ENCODE results near the gene TRMT61B.
A peak's percentile ranks its signal among the peaks of the same experiment; 100 is the strongest.

Gene TRMT61B

DNA sequence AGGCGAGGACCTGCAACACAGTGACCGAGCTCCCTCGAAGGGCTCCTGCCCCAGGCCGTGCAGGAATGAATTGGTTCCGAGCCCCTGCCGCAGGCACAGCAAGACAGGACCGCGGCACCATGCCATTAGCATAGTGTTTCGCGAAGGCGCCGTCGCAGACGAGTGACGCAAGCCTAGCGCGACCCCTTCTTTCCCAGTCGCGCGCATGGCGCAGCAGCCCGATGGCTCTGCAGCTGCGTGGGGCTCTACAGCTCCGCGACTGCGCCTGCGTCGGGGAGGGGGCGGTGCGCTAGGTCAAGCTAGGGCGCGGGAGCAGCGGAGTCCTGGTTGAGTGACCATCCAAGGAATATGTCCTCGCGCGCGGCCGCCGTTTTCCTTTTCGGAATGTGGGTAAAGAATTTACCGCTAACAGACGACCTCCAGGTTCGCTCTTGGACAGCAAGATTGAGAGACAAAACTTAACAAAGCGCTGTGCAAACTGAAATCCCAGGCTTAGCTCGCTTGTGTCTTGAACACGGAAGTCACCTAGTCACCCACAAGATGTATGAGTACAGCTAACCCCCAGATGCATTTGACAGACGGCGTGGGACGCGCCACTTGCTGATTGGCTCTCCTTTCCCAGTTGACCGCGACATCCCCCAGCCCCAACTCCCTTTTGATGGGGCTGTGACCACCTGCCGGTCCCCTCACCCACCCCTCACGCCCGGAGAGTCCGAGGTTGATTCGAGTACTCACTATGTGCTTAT is at the start of gene TRMT61B:
Gene TRMT61B, minus strand, starts transcription at position 164 of the 746 bp plus-strand sequence. Its CDS starts 32 bp downstream, at position 132.
- Mint-ChIP-seq H3K9me3 (no peaks in the 10 kb centered on the region), H3K4me1 (peaks cover 17% of the 10 kb centered on the region), H3K27me3 (no peaks in the 10 kb centered on the region), H3K36me3 (peaks cover 5% of the 10 kb centered on the region), H3K27ac (peak within 1 kb of the TSS; percentile 96), H3K4me3 (peak within 1 kb of the TSS; percentile 92)
- ATAC-seq (ENCODE audit: low read depth) (peak; percentile 91), DNase-seq (ENCODE audit: low spot score in 2 of 2) (peak; percentile 95 to 98)

DNA sequence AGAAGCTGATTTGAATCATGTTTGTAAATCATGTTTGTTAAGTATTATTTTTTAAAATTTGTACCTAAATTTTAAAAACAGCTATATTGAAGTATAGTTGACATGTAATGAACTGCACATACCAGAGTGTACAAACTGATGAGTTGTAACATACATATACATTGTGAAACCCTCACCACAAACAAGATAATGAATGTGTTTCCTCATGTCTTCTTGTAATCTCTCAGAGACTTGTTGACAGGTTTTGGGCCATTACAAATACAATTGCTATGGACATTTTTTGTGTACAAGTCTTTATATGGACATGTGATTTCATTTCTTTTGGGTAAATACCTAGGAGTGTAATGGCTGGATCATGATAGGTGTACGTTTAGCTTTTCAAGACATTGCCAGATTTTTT is 45.8 kb upstream of the TRMT61B start:
- no peak overlapping the region for H3K27ac Mint-ChIP-seq
- ATAC-seq (ENCODE audit: low read depth) (no peak), DNase-seq (ENCODE audit: low spot score in 2 of 2) (no peak)
- peaks cover 24% of the 10 kb centered on the region for H3K36me3 Mint-ChIP-seq
- H3K4me1 Mint-ChIP-seq: peaks cover 2% of the 10 kb centered on the region
- no peak overlapping the region for H3K4me3 Mint-ChIP-seq
- no peaks in the 10 kb centered on the region for H3K9me3 Mint-ChIP-seq
- H3K27me3 Mint-ChIP-seq: no peaks in the 10 kb centered on the region

DNA sequence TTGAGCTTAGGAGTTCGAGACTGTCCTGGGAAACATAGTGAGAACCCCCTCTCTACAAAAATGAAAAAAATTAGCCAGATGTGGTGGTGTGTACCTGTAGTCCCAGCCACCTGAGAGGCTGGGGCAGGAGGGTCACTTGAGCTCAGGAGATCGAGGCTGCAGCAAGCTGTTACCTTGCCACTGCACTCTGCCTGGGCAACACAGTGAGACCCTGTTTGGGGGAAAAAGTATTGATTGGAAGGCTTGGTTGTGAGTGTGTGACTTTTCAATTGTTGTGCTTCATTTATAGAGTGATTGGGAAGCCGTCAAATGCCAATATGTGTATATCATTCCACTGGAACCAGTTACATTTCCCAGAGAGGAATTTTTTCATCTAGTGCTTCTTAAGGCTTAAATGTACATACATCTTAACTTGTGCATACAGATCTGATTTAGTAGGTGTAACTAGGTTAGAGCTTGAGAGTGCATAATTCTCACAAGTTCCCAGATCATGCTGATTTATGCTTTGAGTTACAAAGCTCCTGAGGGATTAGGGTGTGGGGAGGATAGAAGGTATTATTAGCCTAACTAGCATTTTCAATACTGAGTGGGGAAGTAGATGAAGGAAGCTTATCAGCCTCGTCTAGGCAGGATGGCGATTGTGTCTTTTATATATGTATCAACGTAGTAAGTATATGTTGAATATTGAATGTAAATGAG is 39.7 kb upstream of the TRMT61B start:
- peaks cover 42% of the 10 kb centered on the region for H3K36me3 Mint-ChIP-seq
- peak overlapping the region; percentile 76 for H3K27ac Mint-ChIP-seq
- no peaks in the 10 kb centered on the region for H3K27me3 Mint-ChIP-seq
- peaks cover 10% of the 10 kb centered on the region for H3K4me1 Mint-ChIP-seq
- no peak overlapping the region for H3K4me3 Mint-ChIP-seq
- no peaks in the 10 kb centered on the region for H3K9me3 Mint-ChIP-seq
- DNase-seq (ENCODE audit: low spot score in 2 of 2) (no peak), ATAC-seq (ENCODE audit: low read depth) (no peak)

DNA sequence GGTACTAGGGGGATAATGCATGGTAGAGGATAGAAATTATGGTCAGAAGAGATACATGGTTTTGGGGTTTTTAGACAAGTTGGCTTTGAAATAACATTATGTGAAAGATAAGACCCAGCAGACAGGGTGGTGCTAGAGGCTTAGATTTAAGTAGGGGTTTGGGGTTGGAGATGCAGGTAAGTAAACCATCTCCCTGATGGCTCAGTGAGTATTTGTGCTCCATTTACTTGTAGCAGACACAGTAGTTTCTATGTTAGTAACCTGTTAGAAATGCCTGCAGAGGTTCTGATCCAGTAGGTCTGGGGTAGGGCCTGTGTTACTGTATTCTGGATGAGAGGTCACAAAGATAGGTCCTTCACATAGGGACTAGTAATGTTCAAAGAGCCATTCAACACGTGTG is 38.1 kb upstream of the TRMT61B start:
- ATAC-seq (ENCODE audit: low read depth) (no peak), DNase-seq (ENCODE audit: low spot score in 2 of 2) (no peak)
- H3K36me3 Mint-ChIP-seq: peaks cover 46% of the 10 kb centered on the region
- H3K4me3 Mint-ChIP-seq: no peak overlapping the region
- H3K4me1 Mint-ChIP-seq: peaks cover 11% of the 10 kb centered on the region
- no peaks in the 10 kb centered on the region for H3K9me3 Mint-ChIP-seq
- H3K27me3 Mint-ChIP-seq: no peaks in the 10 kb centered on the region
- H3K27ac Mint-ChIP-seq: peak overlapping the region; percentile 39

DNA sequence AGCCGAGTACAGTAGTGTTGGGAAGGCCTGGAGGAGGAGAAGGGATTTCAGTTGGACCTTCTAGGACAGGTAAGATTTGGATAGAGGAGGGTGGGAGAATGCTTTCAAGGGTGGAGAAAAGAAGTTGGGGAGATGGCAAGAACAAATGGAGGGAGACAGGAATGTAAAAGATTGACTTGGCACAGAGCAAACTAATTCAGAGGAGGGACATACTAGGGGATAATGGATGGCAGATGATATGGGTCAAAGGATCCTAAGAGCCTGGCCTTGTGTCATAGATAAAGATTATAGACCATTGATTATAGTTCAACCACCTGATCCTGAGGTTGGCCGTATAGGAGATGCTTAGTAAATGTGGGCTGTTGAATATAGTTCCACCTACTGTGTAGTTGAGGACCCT is 36.7 kb upstream of the TRMT61B start:
- Mint-ChIP-seq H3K36me3 (peaks cover 43% of the 10 kb centered on the region), H3K27me3 (no peaks in the 10 kb centered on the region), H3K27ac (no peak overlapping the region), H3K4me1 (peaks cover 11% of the 10 kb centered on the region), H3K9me3 (no peaks in the 10 kb centered on the region), H3K4me3 (no peak overlapping the region)
- ATAC-seq (ENCODE audit: low read depth): no peak
- DNase-seq (ENCODE audit: low spot score in 2 of 2): no peak

DNA sequence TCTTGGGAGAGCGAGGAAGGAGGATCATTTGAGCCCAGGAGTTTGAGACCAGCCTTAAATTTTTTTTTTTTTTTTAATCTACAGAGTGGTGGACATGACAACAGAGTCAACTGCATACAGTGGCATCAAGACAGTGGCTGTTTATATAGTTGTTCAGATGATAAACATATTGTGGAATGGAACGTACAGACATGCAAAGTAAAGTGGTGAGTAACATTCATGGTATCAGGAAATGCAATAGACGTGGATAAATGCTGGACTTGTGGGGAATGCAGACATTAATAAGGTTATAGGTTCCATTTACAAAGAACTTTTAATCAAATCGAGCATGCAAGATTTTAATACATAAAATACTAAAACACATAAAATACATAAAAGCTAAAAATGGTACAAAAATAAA is 36.3 kb upstream of the TRMT61B start:
- no peak for ATAC-seq (ENCODE audit: low read depth)
- Mint-ChIP-seq H3K27me3 (no peaks in the 10 kb centered on the region), H3K9me3 (no peaks in the 10 kb centered on the region), H3K27ac (no peak overlapping the region), H3K36me3 (peaks cover 43% of the 10 kb centered on the region), H3K4me3 (no peak overlapping the region), H3K4me1 (peaks cover 12% of the 10 kb centered on the region)
- DNase-seq (ENCODE audit: low spot score in 2 of 2): no peak

DNA sequence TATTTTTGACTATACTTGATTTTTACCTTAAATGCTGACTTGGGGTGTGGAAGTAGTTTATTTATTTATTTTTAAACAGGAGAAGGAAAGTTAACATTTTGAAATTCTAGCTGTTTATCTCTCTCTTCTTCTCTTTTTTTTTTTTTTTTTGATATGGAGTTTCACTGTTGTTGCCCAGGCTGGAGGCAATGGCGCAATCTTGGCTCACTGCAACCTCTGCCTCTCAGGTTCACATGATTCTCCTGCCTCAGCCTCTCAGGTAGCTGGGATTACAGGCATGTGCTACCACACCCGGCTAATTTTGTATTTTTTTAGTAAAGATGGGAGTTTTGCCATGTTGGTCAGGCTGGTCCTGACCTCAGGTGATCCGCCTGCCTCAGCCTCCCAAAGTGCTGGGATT is 35.4 kb upstream of the TRMT61B start:
- no peaks in the 10 kb centered on the region for H3K27me3 Mint-ChIP-seq
- peak overlapping the region; percentile 3 for H3K27ac Mint-ChIP-seq
- H3K36me3 Mint-ChIP-seq: peaks cover 43% of the 10 kb centered on the region
- H3K4me1 Mint-ChIP-seq: peaks cover 17% of the 10 kb centered on the region
- DNase-seq (ENCODE audit: low spot score in 2 of 2) (no peak), ATAC-seq (ENCODE audit: low read depth) (no peak)
- no peaks in the 10 kb centered on the region for H3K9me3 Mint-ChIP-seq
- no peak overlapping the region for H3K4me3 Mint-ChIP-seq

DNA sequence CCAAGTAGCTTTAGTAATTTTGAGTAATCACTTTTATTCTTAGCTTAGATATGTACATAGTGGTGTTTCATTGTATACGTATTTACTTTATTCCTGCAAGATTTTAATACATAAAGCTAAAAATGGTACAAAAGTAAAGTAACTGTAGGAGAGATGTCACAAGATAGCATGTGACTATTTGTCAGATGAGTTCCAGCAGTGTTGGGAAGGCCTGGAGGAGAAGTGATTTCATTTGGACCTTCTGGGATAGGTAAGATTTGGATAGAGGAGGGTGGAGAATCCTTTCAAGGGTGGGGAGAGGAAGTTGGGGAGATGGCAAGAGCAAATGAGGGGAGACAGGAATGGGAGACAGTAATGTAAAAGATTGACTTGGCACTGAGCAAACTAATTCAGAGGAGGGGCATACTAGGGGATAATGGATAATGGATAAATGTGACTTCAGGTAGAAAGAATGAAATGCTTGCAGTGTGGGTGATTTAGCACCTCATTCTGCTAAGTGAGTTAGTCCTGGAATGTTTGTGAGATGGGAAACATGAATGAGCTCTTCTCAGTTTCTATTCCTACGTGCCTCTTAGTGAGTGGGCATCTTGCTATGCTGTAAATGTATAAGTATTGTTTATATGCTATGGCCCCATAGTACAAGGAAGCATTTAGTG is 34.8 kb upstream of the TRMT61B start:
- Mint-ChIP-seq H3K27ac (peak overlapping the region; percentile 3), H3K36me3 (peaks cover 38% of the 10 kb centered on the region), H3K4me1 (peaks cover 15% of the 10 kb centered on the region)

DNA sequence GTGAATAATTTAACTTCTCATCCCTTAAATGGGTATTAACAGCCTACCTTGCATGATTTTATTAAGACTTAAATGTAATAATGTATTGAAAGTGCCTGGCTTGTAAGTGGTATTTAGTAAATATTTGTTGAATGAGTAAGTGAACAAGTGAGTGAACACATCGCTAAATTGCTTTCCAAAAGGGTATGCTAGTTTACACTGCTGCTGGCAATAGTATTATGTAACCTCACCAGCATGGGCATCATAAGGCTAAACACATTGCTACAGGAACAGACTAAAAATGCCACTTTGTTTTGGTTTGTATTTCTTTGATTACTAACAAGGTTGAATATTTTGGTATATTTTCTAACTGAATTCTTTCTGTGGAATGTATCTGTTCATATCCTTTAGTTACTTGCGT is 34.2 kb upstream of the TRMT61B start:
- peaks cover 15% of the 10 kb centered on the region for H3K4me1 Mint-ChIP-seq
- peaks cover 32% of the 10 kb centered on the region for H3K36me3 Mint-ChIP-seq
- DNase-seq (ENCODE audit: low spot score in 2 of 2): no peak
- ATAC-seq (ENCODE audit: low read depth): no peak
- H3K9me3 Mint-ChIP-seq: no peaks in the 10 kb centered on the region
- H3K27me3 Mint-ChIP-seq: no peaks in the 10 kb centered on the region
- H3K4me3 Mint-ChIP-seq: no peak overlapping the region
- H3K27ac Mint-ChIP-seq: no peak overlapping the region

More for the DNA sequence above, 34.8 kb upstream of the TRMT61B start:
- no peak for DNase-seq (ENCODE audit: low spot score in 2 of 2)
- H3K4me3 Mint-ChIP-seq: no peak overlapping the region
- H3K9me3 Mint-ChIP-seq: no peaks in the 10 kb centered on the region
- H3K27me3 Mint-ChIP-seq: no peaks in the 10 kb centered on the region
- ATAC-seq (ENCODE audit: low read depth): no peak

DNA sequence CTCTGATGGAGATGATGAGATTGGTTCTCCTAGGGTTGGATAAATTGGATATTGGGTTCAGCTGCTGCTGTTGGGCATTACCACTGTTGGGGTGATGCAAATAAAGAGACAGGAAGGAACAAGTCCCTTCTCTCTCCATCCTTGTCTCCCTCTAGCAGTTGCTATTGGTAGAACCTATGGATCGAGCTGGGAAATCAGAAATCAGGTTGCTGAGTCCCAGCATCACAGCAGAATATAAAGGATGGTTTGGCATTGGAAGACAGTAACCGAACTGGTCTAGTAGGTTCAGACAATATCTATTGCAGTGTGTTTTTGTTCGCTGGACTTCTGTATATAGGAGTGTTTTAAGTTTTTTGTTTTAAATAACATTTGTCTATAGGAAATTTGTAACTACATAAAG is 32.5 kb upstream of the TRMT61B start:
- Mint-ChIP-seq H3K4me1 (peaks cover 23% of the 10 kb centered on the region), H3K4me3 (no peak overlapping the region), H3K27me3 (no peaks in the 10 kb centered on the region), H3K9me3 (no peaks in the 10 kb centered on the region), H3K27ac (peak overlapping the region; percentile 51), H3K36me3 (peaks cover 20% of the 10 kb centered on the region)
- ATAC-seq (ENCODE audit: low read depth) (no peak), DNase-seq (ENCODE audit: low spot score in 2 of 2) (no peak)

DNA sequence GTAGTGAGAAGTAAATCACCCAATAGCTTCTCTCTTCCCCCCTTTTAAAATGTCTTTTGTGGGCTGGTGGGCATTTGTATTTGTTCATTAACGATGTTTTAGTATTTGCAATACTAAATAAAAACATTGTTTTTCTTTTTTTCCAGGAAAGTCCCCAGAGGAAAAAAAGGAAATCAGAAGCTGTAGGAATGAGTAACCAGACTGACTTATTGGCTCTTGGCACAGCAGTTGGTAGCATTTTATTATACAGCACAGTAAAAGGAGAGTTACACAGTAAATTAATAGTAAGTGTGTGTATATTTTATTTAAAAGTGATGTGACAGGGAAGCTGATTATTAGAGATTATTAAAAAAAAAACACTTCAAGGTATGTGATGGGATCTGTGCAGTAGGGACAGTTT is 31.7 kb upstream of the TRMT61B start:
- Mint-ChIP-seq H3K9me3 (no peaks in the 10 kb centered on the region), H3K4me1 (peaks cover 29% of the 10 kb centered on the region), H3K36me3 (peaks cover 19% of the 10 kb centered on the region), H3K27ac (peak overlapping the region; percentile 67), H3K27me3 (no peaks in the 10 kb centered on the region), H3K4me3 (no peak overlapping the region)
- ATAC-seq (ENCODE audit: low read depth): no peak
- DNase-seq (ENCODE audit: low spot score in 2 of 2): no peak

DNA sequence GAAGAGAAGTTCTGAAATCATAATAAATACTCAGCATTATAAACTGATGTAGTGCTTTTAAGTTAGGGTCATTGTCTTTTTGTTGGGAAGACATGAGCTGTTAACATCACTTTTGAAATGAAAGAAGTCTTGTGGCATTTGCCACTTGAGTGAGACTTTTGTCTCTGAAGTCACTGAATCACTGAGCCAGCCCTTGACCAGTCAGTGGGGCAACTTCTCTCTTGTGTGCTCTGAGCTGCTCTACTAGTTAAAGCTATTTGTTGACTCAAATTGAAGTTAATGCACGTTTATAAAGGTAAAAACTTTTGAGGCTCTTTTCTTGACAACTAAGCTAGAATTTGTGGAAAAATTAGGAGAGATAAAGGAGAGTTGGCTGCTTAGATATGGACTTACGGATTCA is 31.1 kb upstream of the TRMT61B start:
- no peaks in the 10 kb centered on the region for H3K27me3 Mint-ChIP-seq

DNA sequence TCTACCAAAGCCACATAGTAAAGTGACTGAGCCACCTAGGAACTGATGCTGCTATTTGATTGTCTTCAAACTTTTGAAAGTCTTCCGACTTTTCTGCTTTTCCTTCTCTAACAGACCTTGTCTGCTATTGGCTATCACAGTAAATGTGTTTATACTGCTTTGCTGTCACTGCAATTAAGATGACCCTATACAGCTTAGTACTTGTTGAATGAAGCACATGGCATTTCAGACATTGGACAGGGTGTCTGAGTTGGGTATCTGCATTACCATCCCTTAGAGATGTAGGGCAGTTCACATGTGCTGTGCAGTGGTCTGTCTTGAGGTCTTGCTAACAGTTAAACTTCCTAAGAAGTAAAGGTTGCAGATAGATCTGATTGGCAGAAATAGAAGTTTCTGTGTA is 27.9 kb upstream of the TRMT61B start:
- peaks cover 6% of the 10 kb centered on the region for H3K36me3 Mint-ChIP-seq
- H3K4me1 Mint-ChIP-seq: peaks cover 33% of the 10 kb centered on the region
- DNase-seq (ENCODE audit: low spot score in 2 of 2): no peak
- H3K4me3 Mint-ChIP-seq: no peak overlapping the region
- peak overlapping the region; percentile 8 for H3K27ac Mint-ChIP-seq
- no peaks in the 10 kb centered on the region for H3K9me3 Mint-ChIP-seq
- no peaks in the 10 kb centered on the region for H3K27me3 Mint-ChIP-seq
- no peak for ATAC-seq (ENCODE audit: low read depth)

More for the DNA sequence above, 31.1 kb upstream of the TRMT61B start:
- ATAC-seq (ENCODE audit: low read depth) (no peak), DNase-seq (ENCODE audit: low spot score in 2 of 2) (no peak)
- Mint-ChIP-seq H3K4me3 (no peak overlapping the region), H3K27ac (peak overlapping the region; percentile 67), H3K36me3 (peaks cover 15% of the 10 kb centered on the region), H3K4me1 (peaks cover 30% of the 10 kb centered on the region), H3K9me3 (no peaks in the 10 kb centered on the region)

DNA sequence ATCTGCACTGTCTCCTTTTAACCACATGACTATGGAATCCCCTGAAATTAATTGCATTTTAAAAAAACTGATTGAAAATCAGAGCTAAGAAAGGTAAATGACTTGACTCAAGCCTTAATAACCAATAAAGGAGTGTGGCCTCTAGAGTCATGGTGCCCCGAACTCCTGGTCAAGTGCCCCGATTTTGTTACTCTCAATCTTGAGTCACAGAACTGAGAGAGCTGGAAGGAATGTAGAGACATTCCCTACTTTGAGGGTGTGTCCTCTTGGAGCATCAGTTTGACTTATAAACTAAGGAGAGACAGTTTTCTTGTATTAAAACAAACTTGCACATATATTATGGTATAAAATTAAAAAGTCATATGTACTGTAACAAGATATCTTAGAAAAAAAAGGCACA is 26.8 kb upstream of the TRMT61B start:
- Mint-ChIP-seq H3K4me1 (peaks cover 33% of the 10 kb centered on the region), H3K27ac (no peak overlapping the region), H3K36me3 (peaks cover 3% of the 10 kb centered on the region), H3K27me3 (no peaks in the 10 kb centered on the region), H3K9me3 (no peaks in the 10 kb centered on the region), H3K4me3 (peak overlapping the region; percentile 12)
- no peak for DNase-seq (ENCODE audit: low spot score in 2 of 2)
- no peak for ATAC-seq (ENCODE audit: low read depth)

All from memory B cell (primary cell).